ENCODE results near the gene PIK3R1.

Gene PIK3R1

DNA sequence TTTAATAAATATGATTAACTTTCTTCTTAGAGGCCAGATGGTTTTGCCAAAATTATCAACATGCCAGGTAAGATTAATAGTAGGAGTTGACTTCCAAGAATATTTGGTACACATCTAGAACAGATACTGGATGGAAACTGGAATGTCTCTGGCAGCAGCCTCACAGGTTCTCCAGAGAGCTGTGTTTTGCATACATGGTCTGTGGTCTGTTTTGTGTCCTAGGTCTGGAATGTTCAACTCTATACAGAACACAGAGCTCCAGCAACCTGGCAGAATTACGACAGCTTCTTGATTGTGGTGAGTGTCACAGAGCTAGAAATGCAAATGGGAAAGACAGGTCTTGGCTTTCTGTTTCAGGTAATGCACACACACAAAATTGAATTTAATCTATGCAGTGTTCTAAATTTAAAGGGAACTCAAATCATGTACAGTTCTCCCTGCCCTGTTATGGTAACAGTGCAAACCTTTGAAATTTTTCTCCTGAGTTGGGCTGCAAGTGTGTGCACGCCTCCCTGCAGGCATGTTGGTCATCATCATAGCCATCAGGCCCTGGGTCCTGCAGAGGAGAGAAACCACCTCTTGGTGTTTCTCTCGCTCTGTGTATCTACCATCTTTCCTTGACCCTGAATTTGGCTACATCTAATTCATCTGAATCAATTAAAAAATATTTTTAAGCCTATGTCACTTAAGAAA lies 58.3 kb downstream of the PIK3R1 start:
- Mint-ChIP-seq H3K27ac (peak overlapping the region; percentile 54), H3K9me3 (no peaks in the 10 kb centered on the region), H3K4me1 (ENCODE audit: low read depth) (peaks cover 83% of the 10 kb centered on the region), H3K4me3 (no peak overlapping the region), H3K27me3 (no peaks in the 10 kb centered on the region), H3K36me3 (ENCODE audit: low read depth) (peaks cover 44% of the 10 kb centered on the region)

GRCh38 chr5:68274847-68275651 lies 59.5 kb downstream of the PIK3R1 start:
- Mint-ChIP-seq H3K4me3 (peak overlapping the region; percentile 47), H3K9me3 (no peaks in the 10 kb centered on the region), H3K27ac (peak overlapping the region; percentile 84), H3K4me1 (ENCODE audit: low read depth) (peaks cover 83% of the 10 kb centered on the region), H3K27me3 (no peaks in the 10 kb centered on the region), H3K36me3 (ENCODE audit: low read depth) (peaks cover 56% of the 10 kb centered on the region)

- Mint-ChIP-seq H3K27me3 (no peaks in the 10 kb centered on the region), H3K4me1 (ENCODE audit: low read depth) (peaks cover 83% of the 10 kb centered on the region), H3K27ac (no peak overlapping the region), H3K4me3 (no peak overlapping the region), H3K9me3 (no peaks in the 10 kb centered on the region), H3K36me3 (ENCODE audit: low read depth) (peaks cover 71% of the 10 kb centered on the region)
These were observed 61.2 kb downstream of the PIK3R1 start for GRCh38 chr5:68276740-68277139.

GRCh38 chr5:68277431-68277830 lies 61.9 kb downstream of the PIK3R1 start:
- Mint-ChIP-seq H3K27ac (peak overlapping the region; percentile 1), H3K27me3 (no peaks in the 10 kb centered on the region), H3K9me3 (no peaks in the 10 kb centered on the region), H3K4me1 (ENCODE audit: low read depth) (peaks cover 86% of the 10 kb centered on the region), H3K4me3 (no peak overlapping the region), H3K36me3 (ENCODE audit: low read depth) (peaks cover 77% of the 10 kb centered on the region)

DNA sequence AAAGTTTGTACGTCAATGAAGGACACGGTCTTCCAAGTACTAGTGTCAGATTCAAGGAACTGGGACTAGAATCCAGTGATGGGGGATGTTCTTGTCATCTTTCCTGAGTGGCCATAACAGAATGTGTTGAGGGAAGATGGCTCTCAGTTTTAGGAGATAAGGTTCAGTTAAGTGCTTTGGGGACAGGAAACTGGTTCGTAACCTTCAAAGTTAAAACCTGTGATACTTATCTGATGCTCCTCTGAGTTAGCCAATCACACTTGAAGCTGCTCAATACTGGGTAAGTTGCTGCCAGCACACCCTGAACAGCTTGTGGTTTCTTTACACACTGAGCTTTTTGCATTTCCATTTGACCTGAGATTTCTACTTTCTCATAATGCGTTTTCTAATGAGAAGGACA lies 64.4 kb downstream of the PIK3R1 start:
- Mint-ChIP-seq H3K4me1 (ENCODE audit: low read depth) (peaks cover 91% of the 10 kb centered on the region), H3K36me3 (ENCODE audit: low read depth) (peaks cover 77% of the 10 kb centered on the region), H3K27ac (peak overlapping the region; percentile 88), H3K9me3 (no peaks in the 10 kb centered on the region), H3K4me3 (peak overlapping the region; percentile 63), H3K27me3 (no peaks in the 10 kb centered on the region)

GRCh38 chr5:68282001-68282400 lies 66.4 kb downstream of the PIK3R1 start:
- Mint-ChIP-seq H3K4me1 (ENCODE audit: low read depth) (peaks cover 93% of the 10 kb centered on the region), H3K4me3 (peak overlapping the region; percentile 63), H3K27me3 (no peaks in the 10 kb centered on the region), H3K9me3 (no peaks in the 10 kb centered on the region), H3K27ac (peak overlapping the region; percentile 24), H3K36me3 (ENCODE audit: low read depth) (peaks cover 73% of the 10 kb centered on the region)

DNA sequence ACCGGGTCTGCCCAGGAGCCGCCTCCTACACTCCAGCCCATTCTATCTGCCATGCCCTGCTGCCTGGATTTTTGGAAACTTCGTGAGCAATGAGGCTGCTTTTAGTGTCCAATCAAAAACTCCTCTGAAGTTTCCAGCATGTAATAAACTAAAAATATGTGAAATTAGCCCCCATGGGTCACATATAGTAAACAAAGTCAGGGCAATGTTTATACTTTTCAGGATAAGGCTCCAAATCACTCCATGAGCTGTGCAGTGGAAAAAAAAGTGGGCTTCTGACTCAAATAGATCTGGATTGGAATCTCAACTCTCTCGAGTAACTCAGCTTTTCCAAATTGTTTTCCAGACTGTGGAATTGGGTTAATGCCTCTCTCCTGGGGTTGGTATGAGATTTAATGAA lies 68.2 kb downstream of the PIK3R1 start:
- H3K36me3 Mint-ChIP-seq (ENCODE audit: low read depth) = peaks cover 62% of the 10 kb centered on the region
- H3K9me3 Mint-ChIP-seq = no peaks in the 10 kb centered on the region
- no peaks in the 10 kb centered on the region for H3K27me3 Mint-ChIP-seq
- peaks cover 99% of the 10 kb centered on the region for H3K4me1 Mint-ChIP-seq (ENCODE audit: low read depth)
- peak overlapping the region; percentile 43 for H3K27ac Mint-ChIP-seq
- no peak overlapping the region for H3K4me3 Mint-ChIP-seq

GRCh38 chr5:68285075-68285840 lies 69.7 kb downstream of the PIK3R1 start:
- no peaks in the 10 kb centered on the region for H3K27me3 Mint-ChIP-seq
- peaks cover 53% of the 10 kb centered on the region for H3K36me3 Mint-ChIP-seq (ENCODE audit: low read depth)
- H3K9me3 Mint-ChIP-seq = no peaks in the 10 kb centered on the region
- peak overlapping the region; percentile 94 for H3K27ac Mint-ChIP-seq
- peaks cover 99% of the 10 kb centered on the region for H3K4me1 Mint-ChIP-seq (ENCODE audit: low read depth)
- peak overlapping the region; percentile 17 for H3K4me3 Mint-ChIP-seq

DNA sequence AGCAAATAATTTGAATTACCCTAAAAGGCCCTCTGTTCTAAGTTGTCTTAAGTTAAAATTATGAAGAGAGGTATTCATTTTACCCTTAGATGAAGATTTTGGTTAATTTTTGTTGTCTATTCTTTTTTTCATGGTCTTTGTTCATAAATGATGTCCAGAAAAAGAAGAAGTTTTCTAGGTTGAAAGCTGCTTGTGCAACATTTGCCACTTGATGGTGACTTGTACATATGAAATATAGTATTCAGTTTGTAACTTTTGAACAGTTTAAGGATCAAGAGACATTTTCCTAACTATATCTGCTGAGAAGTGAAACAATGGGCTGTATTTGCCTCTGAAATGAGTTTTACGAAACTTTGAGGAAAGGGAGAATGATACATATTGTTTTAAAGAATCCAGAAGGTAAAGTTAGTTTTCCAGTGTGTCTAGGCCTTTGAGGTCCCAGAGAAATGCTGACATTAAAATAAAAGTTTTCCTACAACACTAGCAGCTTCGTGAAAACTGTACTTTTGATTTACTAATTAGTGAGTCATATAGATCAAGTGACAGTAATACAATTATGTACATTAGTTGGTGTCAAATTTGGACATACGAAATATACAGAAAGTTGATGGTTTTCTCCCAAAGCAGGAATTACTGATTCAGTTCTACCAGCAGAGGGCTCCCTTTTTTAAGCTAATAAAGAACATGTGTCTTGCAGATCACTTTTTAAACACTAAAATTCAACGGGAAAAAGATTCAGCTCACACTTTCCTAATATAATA lies 70.5 kb downstream of the PIK3R1 start:
- no peaks in the 10 kb centered on the region for H3K9me3 Mint-ChIP-seq
- H3K4me1 Mint-ChIP-seq (ENCODE audit: low read depth) = peaks cover 97% of the 10 kb centered on the region
- no peaks in the 10 kb centered on the region for H3K27me3 Mint-ChIP-seq
- H3K27ac Mint-ChIP-seq = peak overlapping the region; percentile 94
- H3K36me3 Mint-ChIP-seq (ENCODE audit: low read depth) = peaks cover 49% of the 10 kb centered on the region
- H3K4me3 Mint-ChIP-seq = peak overlapping the region; percentile 40

GRCh38 chr5:68286612-68286912 lies 71.0 kb downstream of the PIK3R1 start:
- Mint-ChIP-seq H3K4me3 (peak overlapping the region; percentile 4), H3K9me3 (no peaks in the 10 kb centered on the region), H3K27ac (peak overlapping the region; percentile 94), H3K27me3 (no peaks in the 10 kb centered on the region), H3K4me1 (ENCODE audit: low read depth) (peaks cover 96% of the 10 kb centered on the region), H3K36me3 (ENCODE audit: low read depth) (peaks cover 46% of the 10 kb centered on the region)

GRCh38 chr5:68287631-68287975 lies 72.0 kb downstream of the PIK3R1 start:
- H3K27ac Mint-ChIP-seq = peak overlapping the region; percentile 83
- H3K4me3 Mint-ChIP-seq = peak overlapping the region; percentile 86
- H3K9me3 Mint-ChIP-seq = no peaks in the 10 kb centered on the region
- no peaks in the 10 kb centered on the region for H3K27me3 Mint-ChIP-seq
- peaks cover 96% of the 10 kb centered on the region for H3K4me1 Mint-ChIP-seq (ENCODE audit: low read depth)
- peaks cover 42% of the 10 kb centered on the region for H3K36me3 Mint-ChIP-seq (ENCODE audit: low read depth)

- peak overlapping the region; percentile 91 for H3K27ac Mint-ChIP-seq
- H3K4me3 Mint-ChIP-seq = peak overlapping the region; percentile 86
- H3K4me1 Mint-ChIP-seq (ENCODE audit: low read depth) = peaks cover 91% of the 10 kb centered on the region
- no peaks in the 10 kb centered on the region for H3K9me3 Mint-ChIP-seq
- no peaks in the 10 kb centered on the region for H3K27me3 Mint-ChIP-seq
- peaks cover 40% of the 10 kb centered on the region for H3K36me3 Mint-ChIP-seq (ENCODE audit: low read depth)
These were observed 72.6 kb downstream of the PIK3R1 start for GRCh38 chr5:68287976-68288706.

GRCh38 chr5:68288707-68289134 lies 73.2 kb downstream of the PIK3R1 start:
- Mint-ChIP-seq H3K4me3 (peak overlapping the region; percentile 86), H3K27ac (peak overlapping the region; percentile 91), H3K36me3 (ENCODE audit: low read depth) (peaks cover 40% of the 10 kb centered on the region), H3K9me3 (no peaks in the 10 kb centered on the region), H3K27me3 (no peaks in the 10 kb centered on the region), H3K4me1 (ENCODE audit: low read depth) (peaks cover 85% of the 10 kb centered on the region)

- peaks cover 78% of the 10 kb centered on the region for H3K4me1 Mint-ChIP-seq (ENCODE audit: low read depth)
These were observed 73.9 kb downstream of the PIK3R1 start for GRCh38 chr5:68289498-68289897.

More at GRCh38 chr5:68289498-68289897, 73.9 kb downstream of the PIK3R1 start:
- Mint-ChIP-seq H3K27ac (no peak overlapping the region), H3K4me3 (peak overlapping the region; percentile 86), H3K9me3 (no peaks in the 10 kb centered on the region), H3K36me3 (ENCODE audit: low read depth) (peaks cover 41% of the 10 kb centered on the region), H3K27me3 (no peaks in the 10 kb centered on the region)
